Measurements from ENCODE around the gene FTSJ3. TPM values are rescaled to one million over a fixed set of nuclear protein-coding genes. Genes with fewer than 3 reads are reported as not detected.

Gene FTSJ3
- total and polyA plus RNA-seq, 4 donors, result 10.5 to 31.1 (median 19.2) TPM

DNA sequence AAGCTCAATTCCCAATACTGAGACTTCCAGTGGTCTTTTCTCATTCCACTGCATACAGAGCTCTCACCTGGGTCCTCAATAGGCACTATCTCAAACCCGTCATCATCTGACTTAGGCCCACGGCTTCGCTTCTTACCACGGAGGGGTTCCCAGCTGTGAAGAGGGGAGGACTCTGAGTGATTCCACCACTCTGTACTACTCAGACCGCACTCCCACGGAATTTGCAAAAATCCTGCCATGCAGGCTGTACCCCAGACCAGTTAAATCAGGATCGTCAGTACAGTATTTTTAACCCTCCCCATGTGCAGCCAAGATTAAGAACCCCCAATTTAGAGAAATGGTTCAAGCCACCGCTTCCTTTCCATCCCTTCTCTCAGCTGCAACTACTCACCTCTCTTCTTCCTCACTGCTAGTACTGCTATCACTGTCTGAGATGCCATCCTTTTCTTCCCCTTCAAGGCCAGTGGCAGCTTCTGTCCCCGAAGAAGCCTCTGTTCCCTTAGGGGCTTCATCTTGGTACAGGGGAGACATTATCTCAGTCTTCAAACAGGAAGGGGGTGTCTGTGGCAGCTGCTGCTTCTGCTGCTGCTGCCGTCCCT, 6.4 kb downstream of the FTSJ3 start:
- Histone ChIP-seq H3K27ac (ENCODE audit: low read depth in 1 of 2, low read length in 2 of 2) (no peak overlapping the region), H3K4me3 (ENCODE audit: low read depth in 1 of 3, low read length in 3 of 3) (no peak overlapping the region), H3K27me3 (ENCODE audit: control insufficient read depth in 4 of 4, insufficient read depth in 4 of 4, low read length in 3 of 4) (no peaks in the 10 kb centered on the region), H3K9ac (ENCODE audit: low read depth in 1 of 2, low read length in 2 of 2) (no peak overlapping the region), H3K4me1 (ENCODE audit: control insufficient read depth in 4 of 4, insufficient read depth in 4 of 4, low read length in 3 of 4) (peaks cover 0 to 20% (median 18%) of the 10 kb centered on the region in 4 donors), H3K9me3 (ENCODE audit: control insufficient read depth in 4 of 4, low read length in 3 of 4) (no peaks in the 10 kb centered on the region), H3K36me3 (ENCODE audit: control insufficient read depth in 4 of 4, insufficient read depth in 3 of 4, low read depth in 1 of 4, low read length in 3 of 4) (peaks cover 12 to 88% (median 69%) of the 10 kb centered on the region in 4 donors)
- TF ChIP-seq RAD21 (IDR thresholded peaks at IDR 0.05), result no peak
- no peak for TF ChIP-seq HNF4A (conservative IDR thresholded peaks at IDR 0.05)
- TF ChIP-seq, protein P1, sequence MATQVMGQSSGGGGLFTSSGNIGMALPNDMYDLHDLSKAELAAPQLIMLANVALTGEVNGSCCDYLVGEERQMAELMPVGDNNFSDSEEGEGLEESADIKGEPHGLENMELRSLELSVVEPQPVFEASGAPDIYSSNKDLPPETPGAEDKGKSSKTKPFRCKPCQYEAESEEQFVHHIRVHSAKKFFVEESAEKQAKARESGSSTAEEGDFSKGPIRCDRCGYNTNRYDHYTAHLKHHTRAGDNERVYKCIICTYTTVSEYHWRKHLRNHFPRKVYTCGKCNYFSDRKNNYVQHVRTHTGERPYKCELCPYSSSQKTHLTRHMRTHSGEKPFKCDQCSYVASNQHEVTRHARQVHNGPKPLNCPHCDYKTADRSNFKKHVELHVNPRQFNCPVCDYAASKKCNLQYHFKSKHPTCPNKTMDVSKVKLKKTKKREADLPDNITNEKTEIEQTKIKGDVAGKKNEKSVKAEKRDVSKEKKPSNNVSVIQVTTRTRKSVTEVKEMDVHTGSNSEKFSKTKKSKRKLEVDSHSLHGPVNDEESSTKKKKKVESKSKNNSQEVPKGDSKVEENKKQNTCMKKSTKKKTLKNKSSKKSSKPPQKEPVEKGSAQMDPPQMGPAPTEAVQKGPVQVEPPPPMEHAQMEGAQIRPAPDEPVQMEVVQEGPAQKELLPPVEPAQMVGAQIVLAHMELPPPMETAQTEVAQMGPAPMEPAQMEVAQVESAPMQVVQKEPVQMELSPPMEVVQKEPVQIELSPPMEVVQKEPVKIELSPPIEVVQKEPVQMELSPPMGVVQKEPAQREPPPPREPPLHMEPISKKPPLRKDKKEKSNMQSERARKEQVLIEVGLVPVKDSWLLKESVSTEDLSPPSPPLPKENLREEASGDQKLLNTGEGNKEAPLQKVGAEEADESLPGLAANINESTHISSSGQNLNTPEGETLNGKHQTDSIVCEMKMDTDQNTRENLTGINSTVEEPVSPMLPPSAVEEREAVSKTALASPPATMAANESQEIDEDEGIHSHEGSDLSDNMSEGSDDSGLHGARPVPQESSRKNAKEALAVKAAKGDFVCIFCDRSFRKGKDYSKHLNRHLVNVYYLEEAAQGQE (IDR thresholded peaks at IDR 0.05), result no peak
- TF ChIP-seq NR2F2 (IDR thresholded peaks at IDR 0.05), result no peak
- no peak for TF ChIP-seq FOXA1 (IDR thresholded peaks at IDR 0.05)
- TF ChIP-seq, protein P2, sequence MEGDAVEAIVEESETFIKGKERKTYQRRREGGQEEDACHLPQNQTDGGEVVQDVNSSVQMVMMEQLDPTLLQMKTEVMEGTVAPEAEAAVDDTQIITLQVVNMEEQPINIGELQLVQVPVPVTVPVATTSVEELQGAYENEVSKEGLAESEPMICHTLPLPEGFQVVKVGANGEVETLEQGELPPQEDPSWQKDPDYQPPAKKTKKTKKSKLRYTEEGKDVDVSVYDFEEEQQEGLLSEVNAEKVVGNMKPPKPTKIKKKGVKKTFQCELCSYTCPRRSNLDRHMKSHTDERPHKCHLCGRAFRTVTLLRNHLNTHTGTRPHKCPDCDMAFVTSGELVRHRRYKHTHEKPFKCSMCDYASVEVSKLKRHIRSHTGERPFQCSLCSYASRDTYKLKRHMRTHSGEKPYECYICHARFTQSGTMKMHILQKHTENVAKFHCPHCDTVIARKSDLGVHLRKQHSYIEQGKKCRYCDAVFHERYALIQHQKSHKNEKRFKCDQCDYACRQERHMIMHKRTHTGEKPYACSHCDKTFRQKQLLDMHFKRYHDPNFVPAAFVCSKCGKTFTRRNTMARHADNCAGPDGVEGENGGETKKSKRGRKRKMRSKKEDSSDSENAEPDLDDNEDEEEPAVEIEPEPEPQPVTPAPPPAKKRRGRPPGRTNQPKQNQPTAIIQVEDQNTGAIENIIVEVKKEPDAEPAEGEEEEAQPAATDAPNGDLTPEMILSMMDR (IDR thresholded peaks at IDR 0.05; ENCODE audit: low read depth, low read length, missing input control), result no peak
- TF ChIP-seq RXRA (IDR thresholded peaks at IDR 0.05), result no peak
- TF ChIP-seq EGR1 (IDR thresholded peaks at IDR 0.05; ENCODE audit: low read depth in 2 of 2), result no peak
- TF ChIP-seq SP1 (IDR thresholded peaks at IDR 0.05), result no peak
- no peak for TF ChIP-seq HNF4G (IDR thresholded peaks at IDR 0.05)
- no peak for TF ChIP-seq GABPA (IDR thresholded peaks at IDR 0.05 in 1 of 2, conservative IDR thresholded peaks at IDR 0.05 in 1 of 2)
- no peak for DNase-seq (ENCODE audit: low spot score)
- 93% methylated on average over 10 of the region's 10 CpGs for WGBS

DNA sequence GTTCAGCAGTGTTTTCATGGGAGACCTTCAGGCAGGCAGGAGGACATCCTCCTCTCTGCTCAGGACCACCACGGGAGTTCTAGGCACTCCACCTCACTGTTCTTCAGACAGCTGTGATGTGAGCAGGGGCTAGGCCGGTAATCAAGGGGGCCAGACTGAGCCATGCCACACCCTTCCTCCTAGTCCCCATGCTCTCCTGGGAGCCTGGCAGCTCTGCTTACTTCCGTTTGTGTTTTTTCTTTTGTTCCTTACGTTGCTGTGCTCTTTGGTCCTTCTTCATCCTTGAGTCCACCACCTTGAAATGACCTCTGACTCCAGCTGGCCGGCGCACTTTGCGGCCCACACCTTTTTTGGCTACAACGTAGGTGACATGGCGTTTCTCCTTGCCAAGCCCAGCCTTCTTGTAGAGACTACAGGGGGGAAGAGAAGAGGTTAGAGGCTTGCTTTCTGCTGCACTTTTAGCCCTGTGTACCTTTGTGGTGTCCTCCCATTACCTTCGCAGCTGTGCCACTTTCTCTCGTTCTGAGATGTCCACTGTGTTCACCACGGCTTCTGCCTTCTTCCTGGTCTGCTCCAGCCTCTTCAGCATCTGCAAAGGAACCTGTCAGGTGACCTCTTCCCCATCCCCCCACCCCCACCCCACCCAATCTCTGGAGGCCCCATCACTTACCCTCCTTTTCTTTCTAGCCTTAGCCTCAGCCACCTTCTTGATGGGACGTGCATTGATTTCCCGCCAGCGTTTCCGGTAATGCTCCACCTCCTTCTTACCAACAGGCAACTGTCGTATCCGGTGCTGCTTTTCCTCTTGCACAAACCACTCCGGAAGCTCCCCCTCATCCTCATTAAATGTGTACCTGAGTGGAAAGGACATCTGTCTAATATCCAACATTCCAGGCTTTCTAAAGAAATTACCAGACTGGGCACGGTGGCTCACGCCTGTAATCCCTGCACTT, 7.6 kb downstream of the FTSJ3 start:
- Histone ChIP-seq H3K36me3 (ENCODE audit: control insufficient read depth in 4 of 4, insufficient read depth in 3 of 4, low read depth in 1 of 4, low read length in 3 of 4) (peaks cover 12 to 95% (median 75%) of the 10 kb centered on the region in 4 donors), H3K9ac (ENCODE audit: low read depth in 1 of 2, low read length in 2 of 2) (no peak overlapping the region), H3K9me3 (ENCODE audit: control insufficient read depth in 4 of 4, low read length in 3 of 4) (no peaks in the 10 kb centered on the region), H3K27me3 (ENCODE audit: control insufficient read depth in 4 of 4, insufficient read depth in 4 of 4, low read length in 3 of 4) (no peaks in the 10 kb centered on the region), H3K27ac (ENCODE audit: low read depth in 1 of 2, low read length in 2 of 2) (peak overlapping the region in 1 of 2 donors; percentile 42), H3K4me1 (ENCODE audit: control insufficient read depth in 4 of 4, insufficient read depth in 4 of 4, low read length in 3 of 4) (peaks cover 0 to 15% (median 13%) of the 10 kb centered on the region in 4 donors), H3K4me3 (ENCODE audit: low read depth in 1 of 3, low read length in 3 of 3) (no peak overlapping the region)
- TF ChIP-seq RXRA (IDR thresholded peaks at IDR 0.05) (no peak), NR2F2 (IDR thresholded peaks at IDR 0.05) (no peak)
- TF ChIP-seq, protein P3, sequence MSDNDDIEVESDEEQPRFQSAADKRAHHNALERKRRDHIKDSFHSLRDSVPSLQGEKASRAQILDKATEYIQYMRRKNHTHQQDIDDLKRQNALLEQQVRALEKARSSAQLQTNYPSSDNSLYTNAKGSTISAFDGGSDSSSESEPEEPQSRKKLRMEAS (IDR thresholded peaks at IDR 0.05), result no peak
- no peak for DNase-seq (ENCODE audit: low spot score)
- WGBS, result 66% methylated on average over 21 of the region's 21 CpGs
